Fibroblast of lung (primary cell): Measurements from ENCODE around the gene SPACDR. TPM values are rescaled to one million over a fixed set of nuclear protein-coding genes. Genes with fewer than 3 reads are reported as not detected.
"Not testable (repeated sequence)": the region's sequence is repeated elsewhere in the genome, so short reads cannot be mapped to it uniquely, and the experiment has no call there.

Experiments
- DNase-seq, 2 donors: peaks; one replicate each; pipeline versions ENCODE4 v3.0.0 to v3.0.0-alpha.2; 2010; ENCODE audit warnings: low read depth in 2 of 2
- H2AFZ ChIP-seq: 2 replicates; pipeline ENCODE4 v1.5.1; 2012; ENCODE audit warnings: low read length, control low read depth, inconsistent platforms
- H3K27ac ChIP-seq: 2 replicates; pipeline ENCODE4 v1.5.1; 2011; ENCODE audit warnings: low read length, control low read depth; ENCODE audit not compliant: insufficient read depth
- H3K27me3 ChIP-seq: 2 replicates; pipeline ENCODE4 v1.5.1; 2011; ENCODE audit warnings: mild to moderate bottlenecking, low read length; ENCODE audit not compliant: control insufficient read depth, insufficient read depth
- H3K36me3 ChIP-seq: 2 replicates; pipeline ENCODE4 v1.5.1; 2011; ENCODE audit warnings: low read length; ENCODE audit not compliant: control insufficient read depth, insufficient read depth
- H3K4me1 ChIP-seq: 2 replicates; pipeline ENCODE4 v1.5.1; 2011; ENCODE audit warnings: low read length; ENCODE audit not compliant: control insufficient read depth, insufficient read depth; ENCODE audit errors: extremely low read depth
- H3K4me2 ChIP-seq: 2 replicates; pipeline ENCODE4 v1.5.1; 2011; ENCODE audit warnings: low read length, control low read depth; ENCODE audit not compliant: insufficient read depth; ENCODE audit errors: extremely low read depth
- H3K4me3 ChIP-seq, 4 experiments: fragments of 200-600 bp in 1 of 4; sonication (generic) in 1 of 4; replicated peaks in 1 of 4; 2 replicates each; pipeline ENCODE4 v1.5.1; 2011 to 2016; ENCODE audit warnings: low read length in 4 of 4, low read depth in 3 of 4, mild to moderate bottlenecking in 3 of 4, control low read depth in 2 of 4, inconsistent platforms in 1 of 4, mixed read lengths in 1 of 4; ENCODE audit not compliant: insufficient read depth in 1 of 4; ENCODE audit errors: control extremely low read depth in 1 of 4
- H3K79me2 ChIP-seq: 2 replicates; pipeline ENCODE4 v1.5.1; 2012; ENCODE audit warnings: mild to moderate bottlenecking, low read length, inconsistent platforms; ENCODE audit not compliant: control insufficient read depth, insufficient read depth
- H3K9ac ChIP-seq: 2 replicates; pipeline ENCODE4 v1.5.1; 2011; ENCODE audit warnings: mild to moderate bottlenecking, low read length, control low read depth; ENCODE audit not compliant: insufficient read depth
- H3K9me3 ChIP-seq: 2 replicates; pipeline ENCODE4 v1.5.1; 2012; ENCODE audit warnings: low read depth, low read length; ENCODE audit not compliant: control insufficient read depth, insufficient read depth
- H4K20me1 ChIP-seq: 2 replicates; pipeline ENCODE4 v1.5.1; 2011; ENCODE audit warnings: low read length; ENCODE audit not compliant: control insufficient read depth, insufficient read depth; ENCODE audit errors: extremely low read depth
- CTCF ChIP-seq, 2 donors: IDR thresholded peaks in 1 of 2; conservative IDR thresholded peaks in 1 of 2; 1 replicate in 1 of 2; 2 replicates in 1 of 2; pipeline ENCODE4 v1.5.1; 2011 to 2012; ENCODE audit warnings: low read length in 2 of 2, control low read depth in 1 of 2, inconsistent platforms in 1 of 2, low read depth in 1 of 2, mild to moderate bottlenecking in 1 of 2
- EZH2 ChIP-seq: IDR thresholded peaks from 2 replicates; pipeline ENCODE4 v1.5.1; 2012; ENCODE audit warnings: low read length, control low read depth, mild to moderate bottlenecking; ENCODE audit errors: missing control alignments
- polyA plus RNA-seq, 2 donors: library from polyadenylated mRNA; depleted of rRNA in 1 of 2; stranded (reverse) in 1 of 2; unstranded in 1 of 2; fragments of >200 nt; gene quantifications; 2 replicates each; pipeline ENCODE4 v1.2.1, GENCODE V29; 2011 to 2012; ENCODE audit warnings: missing spikeins in 1 of 2
- total RNA-seq: library from RNA; depleted of rRNA; stranded (reverse); fragments of >200 nt; gene quantifications from 2 replicates; pipeline ENCODE4 v1.2.1, GENCODE V29; 2014

Gene SPACDR
- total and polyA plus RNA-seq, 2 donors (not counting 1 experiment from before 2014, with no cell fraction given), result 0.25 to 0.50 TPM

- H3K27me3 ChIP-seq, result no peaks in the 10 kb centered on the region
- no peak overlapping the region for H3K27ac ChIP-seq
- no peak for DNase-seq
- H3K4me3 ChIP-seq, result no peak overlapping the region
- no peaks in the 10 kb centered on the region for H3K79me2 ChIP-seq
- H3K36me3 ChIP-seq, result peaks cover 2% of the 10 kb centered on the region
- no peak for TF ChIP-seq CTCF (conservative IDR thresholded peaks at IDR 0.05 in 1 of 2, IDR thresholded peaks at IDR 0.05 in 1 of 2; ENCODE audit: low read depth in 1 of 2, low read length in 2 of 2)
- TF ChIP-seq EZH2, result no peak
- no peak overlapping the region for H3K4me2 ChIP-seq
- H3K4me1 ChIP-seq, result peaks cover 3% of the 10 kb centered on the region
- H2AFZ ChIP-seq, result no peak overlapping the region
- no peaks in the 10 kb centered on the region for H4K20me1 ChIP-seq
- no peaks in the 10 kb centered on the region for H3K9me3 ChIP-seq
- H3K9ac ChIP-seq, result no peak overlapping the region
These were observed 8.9 kb downstream of the SPACDR start for GRCh38 chr7:100455206-100455605.

- not testable (repeated sequence) for H3K4me3 ChIP-seq, H3K36me3 ChIP-seq, H3K27me3 ChIP-seq, H3K27ac ChIP-seq, H3K4me1 ChIP-seq, DNase-seq, H3K9ac ChIP-seq, H3K79me2 ChIP-seq, H3K4me2 ChIP-seq, H2AFZ ChIP-seq, H3K9me3 ChIP-seq, H4K20me1 ChIP-seq
These were observed 10.2 kb downstream of the SPACDR start for GRCh38 chr7:100453854-100454253.

GRCh38 chr7:100452513-100452912 lies 11.5 kb downstream of the SPACDR start:
- no peaks in the 10 kb centered on the region for H3K27me3 ChIP-seq
- no peak for TF ChIP-seq EZH2
- no peak for TF ChIP-seq CTCF (conservative IDR thresholded peaks at IDR 0.05 in 1 of 2, IDR thresholded peaks at IDR 0.05 in 1 of 2; ENCODE audit: low read depth in 1 of 2, low read length in 2 of 2)
- H3K27ac ChIP-seq, result no peak overlapping the region
- no peak overlapping the region for H3K9ac ChIP-seq
- no peaks in the 10 kb centered on the region for H3K9me3 ChIP-seq
- H3K4me3 ChIP-seq, result no peak overlapping the region
- H4K20me1 ChIP-seq, result no peaks in the 10 kb centered on the region
- no peak for DNase-seq
- no peaks in the 10 kb centered on the region for H3K79me2 ChIP-seq
- no peak overlapping the region for H3K4me2 ChIP-seq
- peaks cover 3% of the 10 kb centered on the region for H3K4me1 ChIP-seq
- no peak overlapping the region for H2AFZ ChIP-seq
- H3K36me3 ChIP-seq, result peaks cover 2% of the 10 kb centered on the region
